HepG2 (cell line): ENCODE data around the gene CAMKMT. TPM values are rescaled to one million over a fixed set of nuclear protein-coding genes. Genes with fewer than 3 reads are reported as not detected.
A peak's percentile ranks its signal among the peaks of the same experiment; 100 is the strongest.

Experiments
- AGO1 ChIP-seq: fragments of 200-400 bp; formaldehyde crosslinking; IDR thresholded peaks from 2 replicates; pipeline ENCODE4 v1.6.1; 2017; ENCODE audit warnings: mild to moderate bottlenecking, low read depth, low read length, moderate library complexity; ENCODE audit not compliant: poor library complexity, severe bottlenecking
- ARID4A ChIP-seq: sonication (generic); formaldehyde crosslinking; IDR thresholded peaks from 2 replicates; pipeline ENCODE4 v1.5.0; 2020; ENCODE audit warnings: mild to moderate bottlenecking, missing genetic modification reagents, borderline replicate concordance
- DMAP1 ChIP-seq: IDR thresholded peaks from 2 replicates; pipeline ENCODE4 v1.6.1; 2016
- HMGXB4 ChIP-seq, 2 experiments: sonication (generic) in 1 of 2; formaldehyde crosslinking in 1 of 2; IDR thresholded peaks; 2 replicates each; pipeline versions ENCODE4 v1.4.0 to v1.6.1; 2018 to 2020; ENCODE audit warnings: missing genetic modification reagents in 2 of 2, borderline replicate concordance in 1 of 2, low read depth in 1 of 2, mild to moderate bottlenecking in 1 of 2, missing biosample characterization in 1 of 2
- MYNN ChIP-seq: sonication (generic); formaldehyde crosslinking; IDR thresholded peaks from 2 replicates; pipeline ENCODE4 v1.4.0; 2020; ENCODE audit warnings: mild to moderate bottlenecking, low read depth, missing genetic modification reagents
- NCOA1 ChIP-seq: sonication (generic); formaldehyde crosslinking; IDR thresholded peaks from 2 replicates; pipeline ENCODE4 v1.9.0; 2021; ENCODE audit warnings: missing genetic modification reagents
- NCOA5 ChIP-seq: sonication (generic); formaldehyde crosslinking; IDR thresholded peaks from 2 replicates; pipeline ENCODE4 v1.4.0; 2020; ENCODE audit warnings: missing genetic modification reagents
- RFXAP ChIP-seq: sonication (generic); formaldehyde crosslinking; IDR thresholded peaks from 2 replicates; pipeline ENCODE4 v1.4.0; 2020; ENCODE audit warnings: missing genetic modification reagents, borderline replicate concordance
- RXRB ChIP-seq: IDR thresholded peaks from 2 replicates; pipeline ENCODE4 v1.6.1; 2016; ENCODE audit warnings: borderline replicate concordance, missing genetic modification reagents, missing compliant biosample characterization
- SCMH1 ChIP-seq: sonication (generic); formaldehyde crosslinking; IDR thresholded peaks from 2 replicates; pipeline ENCODE4 v1.9.0; 2021; ENCODE audit warnings: missing genetic modification reagents, mild to moderate bottlenecking, borderline replicate concordance
- SMARCC2 ChIP-seq: fragments of 450-650 bp; IDR thresholded peaks from 2 replicates; pipeline ENCODE4 v1.6.1; 2017; ENCODE audit warnings: antibody characterized with exemption, mild to moderate bottlenecking
- TEAD3 ChIP-seq: optimal IDR thresholded peaks from 2 replicates; pipeline ENCODE3; 2016; ENCODE audit warnings: borderline replicate concordance
- ZBTB14 ChIP-seq: sonication (generic); formaldehyde crosslinking; IDR thresholded peaks from 2 replicates; pipeline ENCODE4 v1.4.0; 2020; ENCODE audit warnings: missing genetic modification reagents
- ZBTB2 ChIP-seq: sonication (generic); formaldehyde crosslinking; IDR thresholded peaks from 2 replicates; pipeline ENCODE4 v1.8.0; 2022; ENCODE audit warnings: low read depth, missing genetic modification reagents
- ZBTB42 ChIP-seq: sonication (generic); formaldehyde crosslinking; IDR thresholded peaks from 2 replicates; pipeline ENCODE4 v1.5.0; 2020; ENCODE audit warnings: mild to moderate bottlenecking, missing genetic modification reagents
- ZNF180 ChIP-seq: sonication (generic); formaldehyde crosslinking; IDR thresholded peaks from 2 replicates; pipeline ENCODE4 v1.4.0; 2020; ENCODE audit warnings: low read depth, missing genetic modification reagents, borderline replicate concordance
- ZNF232 ChIP-seq: sonication (generic); formaldehyde crosslinking; IDR thresholded peaks from 2 replicates; pipeline ENCODE4 v1.4.0; 2020; ENCODE audit warnings: missing genetic modification reagents, borderline replicate concordance
- ZNF333 ChIP-seq: sonication (generic); formaldehyde crosslinking; IDR thresholded peaks from 2 replicates; pipeline ENCODE4 v1.4.0; 2020; ENCODE audit warnings: mild to moderate bottlenecking, missing genetic modification reagents, borderline replicate concordance
- ZNF761 ChIP-seq: sonication (generic); formaldehyde crosslinking; conservative IDR thresholded peaks from 2 replicates; pipeline ENCODE4 v1.4.0; 2020; ENCODE audit warnings: mild to moderate bottlenecking, missing genetic modification reagents
- ZNF780A ChIP-seq: sonication (generic); formaldehyde crosslinking; IDR thresholded peaks from 2 replicates; pipeline ENCODE4 v1.8.0; 2022; ENCODE audit warnings: mild to moderate bottlenecking, missing genetic modification reagents, moderate library complexity
- polyA plus RNA-seq, 8 experiments: library from polyadenylated mRNA; depleted of rRNA in 3 of 8; stranded (reverse) in 7 of 8; unstranded in 1 of 8; fragments of >200 nt; fragmentation: Illumina TruSeq in 4 of 8; extraction: Trizol in 4 of 8; gene quantifications; 2 replicates each; pipeline versions ENCODE4 v1.2.1 to v1.2.3, GENCODE V29; 2011 to 2016; ENCODE audit warnings: low read depth in 4 of 8, missing spikeins in 1 of 8, mixed read lengths in 1 of 8; ENCODE audit not compliant: insufficient read depth in 1 of 8
- total RNA-seq, 5 experiments: library from RNA; depleted of rRNA; stranded (reverse); fragments of >200 nt; fragmentation: Illumina TruSeq; extraction: Trizol; gene quantifications; 2 replicates each; pipeline ENCODE4 v1.2.3, GENCODE V29; 2016; ENCODE audit warnings: low read depth in 1 of 5

CAMKMT gene
- total and polyA plus RNA-seq, 2 of the 13 experiments (the other 11 are each of a cell fraction or from before 2014, with no cell fraction given) = 6.9 to 20.8 TPM

GRCh38 chr2:44361330-44362206, at the start of gene CAMKMT, which contains the start of gene PREPL (continued):
- TF ChIP-seq ZNF232 (CRISPR knock-in tag) = peak; percentile 91
- peak; percentile 66 for TF ChIP-seq ZNF333 (CRISPR knock-in tag)
- peak; percentile 67 for TF ChIP-seq RXRB
- peak; percentile 91; the same call in 1 of the 2 replicates for TF ChIP-seq NCOA1
- no peak for TF ChIP-seq SCMH1
- TF ChIP-seq NCOA5 (CRISPR knock-in tag) = no peak
- peak; percentile 74; the same call in 1 of the 2 replicates for TF ChIP-seq RFXAP (CRISPR knock-in tag)
- peak; percentile 43 for TF ChIP-seq MYNN
- TF ChIP-seq ZNF761 = no peak; the same call in none of the 2 replicates
- TF ChIP-seq ZBTB2 (CRISPR knock-in tag) = no peak
- TF ChIP-seq DMAP1 = peak; percentile 99
- peak; percentile 90 to 92 for TF ChIP-seq HMGXB4 (CRISPR knock-in tag; IDR thresholded peaks at IDR 0.05; ENCODE audit: borderline replicate concordance in 1 of 2, low read depth in 1 of 2)
- no peak for TF ChIP-seq ZNF180 (CRISPR knock-in tag)
- TF ChIP-seq ZBTB42 (CRISPR knock-in tag) = peak; percentile 77
- no peak for TF ChIP-seq SMARCC2
- peak; percentile 78 for TF ChIP-seq AGO1
- TF ChIP-seq ZNF780A = 0 out of 2 replicates have a peak, but pooled peaks have one; percentile 54
- peak; percentile 43 for TF ChIP-seq ZBTB14
- TF ChIP-seq ARID4A (CRISPR knock-in tag) = peak; percentile 96
- peak; percentile 71 for TF ChIP-seq TEAD3 (CRISPR knock-in tag)
